ENCODE data around the gene MTUS2. TPM values are rescaled to one million over a fixed set of nuclear protein-coding genes. Genes with fewer than 3 reads are reported as not detected.

Gene MTUS2
- total RNA-seq, 4 donors from 2014 or later, result 0.16 to 0.75 (median 0.24) TPM

GRCh38 chr13:29355029-29355428 is 534.9 kb downstream of the MTUS2 start:
- Histone ChIP-seq H3K27ac (no peak overlapping the region), H3K27me3 (no peaks in the 10 kb centered on the region), H3K4me1 (no peaks in the 10 kb centered on the region), H3K36me3 (no peaks in the 10 kb centered on the region), H3K9me3 (no peaks in the 10 kb centered on the region), H3K4me3 (no peak overlapping the region)
- TF ChIP-seq CTCF (IDR thresholded peaks at IDR 0.05), result no peak
- no peak for TF ChIP-seq POLR2AphosphoS5 (IDR thresholded peaks at IDR 0.05)
- no peak for TF ChIP-seq EP300 (IDR thresholded peaks at IDR 0.05; ENCODE audit: low read depth)
- TF ChIP-seq POLR2A (IDR thresholded peaks at IDR 0.05), result no peak
- intact Hi-C loops (cut with DNase I; ENCODE audit: low total_unique reads), result no loop called here
- no peak for DNase-seq
- in situ Hi-C loops (cut with MboI; ENCODE audit: low pct_ligation_motif_present in 1 of 4, low pct_unique_long_range_greater_than_20kb in 1 of 4, low sequenced_read_pairs in 3 of 4), result no loop called here
- WGBS, 2 donors (ENCODE audit: low coverage in 1 of 2), result 88 to 100% methylated on average over 2 to 6 of the region's 6 CpGs

GRCh38 chr13:29359181-29359580 is 539.0 kb downstream of the MTUS2 start:
- no peak for TF ChIP-seq CTCF (IDR thresholded peaks at IDR 0.05)
- Histone ChIP-seq H3K27me3 (no peaks in the 10 kb centered on the region), H3K36me3 (no peaks in the 10 kb centered on the region), H3K4me1 (no peaks in the 10 kb centered on the region), H3K27ac (no peak overlapping the region), H3K4me3 (no peak overlapping the region), H3K9me3 (no peaks in the 10 kb centered on the region)
- 81 to 93% methylated on average over 6 to 19 of the region's 19 CpGs for WGBS, 2 donors (ENCODE audit: low coverage in 1 of 2)
- DNase-seq, result no peak
- intact Hi-C loops (cut with DNase I; ENCODE audit: low total_unique reads) (no loop called here), in situ Hi-C loops (cut with MboI; ENCODE audit: low pct_ligation_motif_present in 1 of 4, low pct_unique_long_range_greater_than_20kb in 1 of 4, low sequenced_read_pairs in 3 of 4) (no loop called here)

GRCh38 chr13:29361716-29362115 is 541.6 kb downstream of the MTUS2 start:
- TF ChIP-seq CTCF (IDR thresholded peaks at IDR 0.05) (no peak), POLR2A (IDR thresholded peaks at IDR 0.05) (no peak), POLR2AphosphoS5 (IDR thresholded peaks at IDR 0.05) (no peak), EP300 (IDR thresholded peaks at IDR 0.05; ENCODE audit: low read depth) (no peak)
- H3K4me3 ChIP-seq, result no peak overlapping the region
- in situ Hi-C loops (cut with MboI; ENCODE audit: low pct_ligation_motif_present in 1 of 4, low pct_unique_long_range_greater_than_20kb in 1 of 4, low sequenced_read_pairs in 3 of 4) (no loop called here), intact Hi-C loops (cut with DNase I; ENCODE audit: low total_unique reads) (no loop called here)
- no peaks in the 10 kb centered on the region for H3K36me3 ChIP-seq
- 75 to 76% methylated on average over 2 to 3 of the region's 3 CpGs for WGBS, 2 donors (ENCODE audit: low coverage in 1 of 2)
- no peak overlapping the region for H3K27ac ChIP-seq
- no peak for DNase-seq
- no peaks in the 10 kb centered on the region for H3K27me3 ChIP-seq
- H3K9me3 ChIP-seq, result no peaks in the 10 kb centered on the region
- no peaks in the 10 kb centered on the region for H3K4me1 ChIP-seq

- no peaks in the 10 kb centered on the region for H3K9me3 ChIP-seq
- H3K4me1 ChIP-seq, result no peaks in the 10 kb centered on the region
- H3K27me3 ChIP-seq, result no peaks in the 10 kb centered on the region
- TF ChIP-seq EP300 (IDR thresholded peaks at IDR 0.05; ENCODE audit: low read depth) (no peak), CTCF (IDR thresholded peaks at IDR 0.05) (peak; percentile 69 to 83 (median 72)), POLR2A (IDR thresholded peaks at IDR 0.05) (no peak)
- peak; percentile 13 for DNase-seq
- H3K4me3 ChIP-seq, result no peak overlapping the region
- WGBS, 2 donors (ENCODE audit: low coverage in 1 of 2), result 3 to 8% methylated on average over 2 to 6 of the region's 6 CpGs
- in situ Hi-C loops (cut with MboI; ENCODE audit: low pct_ligation_motif_present in 1 of 4, low pct_unique_long_range_greater_than_20kb in 1 of 4, low sequenced_read_pairs in 3 of 4) (no loop called here), intact Hi-C loops (cut with DNase I; ENCODE audit: low total_unique reads) (no loop called here)
- H3K27ac ChIP-seq, result no peak overlapping the region
- no peaks in the 10 kb centered on the region for H3K36me3 ChIP-seq
Observed at GRCh38 chr13:29362849-29363604, 542.9 kb downstream of the MTUS2 start.
